Measurements from ENCODE around the gene LY6G6C.

- TF ChIP-seq CTCF (conservative IDR thresholded peaks at IDR 0.05 in 1 of 2, IDR thresholded peaks at IDR 0.05 in 1 of 2; ENCODE audit: extremely low read depth in 1 of 2, insufficient read depth in 1 of 2, low read depth in 1 of 2, low read length in 2 of 2) (no peak), EZH2 (IDR thresholded peaks at IDR 0.05; ENCODE audit: borderline replicate concordance, low read length) (no peak)
These were observed 6.4 kb upstream of the LY6G6C start for GRCh38 chr6:31727717-31728671.
